ENCODE measurements around the gene PLEKHH3. TPM values are rescaled to one million over a fixed set of nuclear protein-coding genes. Genes with fewer than 3 reads are reported as not detected.
A peak's percentile ranks its signal among the peaks of the same experiment; 100 is the strongest.

The PLEKHH3 gene
- total and polyA plus RNA-seq, 2 experiments from 2014 or later, result 20.5 to 33.7 TPM

- no peak overlapping the region for H3K4me2 ChIP-seq
- no peak overlapping the region for H3K27ac ChIP-seq
- H3K79me2 ChIP-seq, result peaks cover 2% of the 10 kb centered on the region
- peaks cover 6% of the 10 kb centered on the region for H3K4me1 ChIP-seq (ENCODE audit: insufficient read depth)
- H3K9me3 ChIP-seq (ENCODE audit: low read depth), result no peaks in the 10 kb centered on the region
- no peaks in the 10 kb centered on the region for H3K9me2 ChIP-seq (replicated peaks; ENCODE audit: insufficient read depth)
- TF ChIP-seq EZH2 (IDR thresholded peaks at IDR 0.05; ENCODE audit: borderline replicate concordance) (no peak), CTCF (IDR thresholded peaks at IDR 0.05; ENCODE audit: poor library complexity) (no peak), EZH2phosphoT487 (IDR thresholded peaks at IDR 0.05; ENCODE audit: low read depth, severe bottlenecking, unreplicated experiment) (no peak)
- H3K36me3 ChIP-seq (replicated peaks; ENCODE audit: insufficient read depth, low read depth), result no peaks in the 10 kb centered on the region
- H2AFZ ChIP-seq, result no peak overlapping the region
- H3K27me3 ChIP-seq, result no peaks in the 10 kb centered on the region
- no peak overlapping the region for H3K4me3 ChIP-seq
- no peak for DNase-seq (ENCODE audit: low spot score)
- WGBS (ENCODE audit: low lambda C conversion rate, missing lambda C conversion rate), result 96% methylated on average over 50 of the region's 50 CpGs
- H4K20me1 ChIP-seq (ENCODE audit: insufficient read depth, poor library complexity, severe bottlenecking), result no peaks in the 10 kb centered on the region
Measured at GRCh38 chr17:42684929-42685556, 8.2 kb upstream of the PLEKHH3 start.

GRCh38 chr17:42683407-42684034 lies 6.7 kb upstream of the PLEKHH3 start:
- Histone ChIP-seq H2AFZ (no peak overlapping the region), H4K20me1 (ENCODE audit: insufficient read depth, poor library complexity, severe bottlenecking) (no peaks in the 10 kb centered on the region), H3K4me1 (ENCODE audit: insufficient read depth) (peaks cover 20% of the 10 kb centered on the region), H3K27ac (peak overlapping the region; percentile 53), H3K79me2 (peaks cover 2% of the 10 kb centered on the region), H3K4me2 (peak overlapping the region; percentile 96), H3K9me3 (ENCODE audit: low read depth) (no peaks in the 10 kb centered on the region), H3K9me2 (replicated peaks; ENCODE audit: insufficient read depth) (no peaks in the 10 kb centered on the region), H3K27me3 (no peaks in the 10 kb centered on the region), H3K4me3 (no peak overlapping the region), H3K36me3 (replicated peaks; ENCODE audit: insufficient read depth, low read depth) (no peaks in the 10 kb centered on the region)
- 56% methylated on average over 21 of the region's 25 CpGs for WGBS (ENCODE audit: low lambda C conversion rate, missing lambda C conversion rate)
- no peak for DNase-seq (ENCODE audit: low spot score)
- TF ChIP-seq CTCF (IDR thresholded peaks at IDR 0.05; ENCODE audit: poor library complexity), result no peak
- no peak for TF ChIP-seq EZH2 (IDR thresholded peaks at IDR 0.05; ENCODE audit: borderline replicate concordance)
- no peak for TF ChIP-seq EZH2phosphoT487 (IDR thresholded peaks at IDR 0.05; ENCODE audit: low read depth, severe bottlenecking, unreplicated experiment)

- peak; percentile 71 for DNase-seq (ENCODE audit: low spot score)
- Histone ChIP-seq H3K27ac (peak overlapping the region; percentile 53), H3K4me1 (ENCODE audit: insufficient read depth) (peaks cover 21% of the 10 kb centered on the region)
Measured at GRCh38 chr17:42682722-42683403, 6.1 kb upstream of the PLEKHH3 start.

More at GRCh38 chr17:42682722-42683403, 6.1 kb upstream of the PLEKHH3 start:
- Histone ChIP-seq H3K79me2 (peaks cover 2% of the 10 kb centered on the region), H3K9me2 (replicated peaks; ENCODE audit: insufficient read depth) (no peaks in the 10 kb centered on the region), H3K4me3 (peak overlapping the region; percentile 36), H2AFZ (peak overlapping the region; percentile 3), H4K20me1 (ENCODE audit: insufficient read depth, poor library complexity, severe bottlenecking) (no peaks in the 10 kb centered on the region), H3K9me3 (ENCODE audit: low read depth) (no peaks in the 10 kb centered on the region), H3K36me3 (replicated peaks; ENCODE audit: insufficient read depth, low read depth) (no peaks in the 10 kb centered on the region), H3K27me3 (no peaks in the 10 kb centered on the region), H3K4me2 (peak overlapping the region; percentile 96)
- TF ChIP-seq EZH2phosphoT487 (IDR thresholded peaks at IDR 0.05; ENCODE audit: low read depth, severe bottlenecking, unreplicated experiment), result no peak
- no peak for TF ChIP-seq EZH2 (IDR thresholded peaks at IDR 0.05; ENCODE audit: borderline replicate concordance)
- no peak for TF ChIP-seq CTCF (IDR thresholded peaks at IDR 0.05; ENCODE audit: poor library complexity)
- WGBS (ENCODE audit: low lambda C conversion rate, missing lambda C conversion rate), result under 1% methylated on average over 27 of the region's 34 CpGs
